GM18511 (cell line): ENCODE measurements around the gene MRPS12.

Source experiments
- ATAC-seq: cut with Tn5 transposase; IDR thresholded peaks from one replicate; pipeline ENCODE4 v1.9.1; 2021; ENCODE audit warnings: mild to moderate bottlenecking, moderate library complexity; ENCODE audit not compliant: unreplicated experiment

The MRPS12 gene

GRCh38 chr19:38910488-38910887 lies 20.3 kb upstream of the MRPS12 start:
- no peak for ATAC-seq

- no peak for ATAC-seq
These were observed 19.2 kb upstream of the MRPS12 start for GRCh38 chr19:38911388-38912001.

- ATAC-seq = no peak
These were observed 17.9 kb upstream of the MRPS12 start for GRCh38 chr19:38912600-38913514.

GRCh38 chr19:38913958-38914357 lies 16.8 kb upstream of the MRPS12 start:
- no peak for ATAC-seq

- no peak for ATAC-seq
These were observed 15.1 kb upstream of the MRPS12 start for GRCh38 chr19:38915329-38916321.

GRCh38 chr19:38917516-38917915 lies 13.2 kb upstream of the MRPS12 start:
- ATAC-seq = no peak

GRCh38 chr19:38917921-38918491 lies 12.7 kb upstream of the MRPS12 start:
- no peak for ATAC-seq

- no peak for ATAC-seq
These were observed 12.2 kb upstream of the MRPS12 start for GRCh38 chr19:38918526-38918925.

- ATAC-seq = no peak
These were observed 10.7 kb upstream of the MRPS12 start for GRCh38 chr19:38919837-38920601.

GRCh38 chr19:38920602-38921419 lies 9.9 kb upstream of the MRPS12 start:
- ATAC-seq = no peak

- ATAC-seq = no peak
These were observed 9.1 kb upstream of the MRPS12 start for GRCh38 chr19:38921420-38922274.

- no peak for ATAC-seq
These were observed 8.3 kb upstream of the MRPS12 start for GRCh38 chr19:38922482-38922881.

GRCh38 chr19:38924388-38924787 lies 6.4 kb upstream of the MRPS12 start:
- ATAC-seq = no peak

GRCh38 chr19:38928391-38929001 lies 2.2 kb upstream of the MRPS12 start:
- ATAC-seq = no peak

GRCh38 chr19:38929929-38930775 lies 592 bp upstream of the MRPS12 start, which contains the start of gene SARS2:
TSS of gene SARS2 (minus strand) at chr19:38930763. CDS start at chr19:38930736, 27 bp downstream.
- peak; percentile 75 for ATAC-seq

- no peak for ATAC-seq
These were observed 713 bp downstream of the MRPS12 start for GRCh38 chr19:38931521-38931793.
